Kidney (tissue), 14 donors: ENCODE data around the gene TMEM198. TPM values are rescaled to one million over a fixed set of nuclear protein-coding genes. Genes with fewer than 3 reads are reported as not detected.
A peak's percentile ranks its signal among the peaks of the same experiment; 100 is the strongest.

Experiments
- DNase-seq, 5 donors: peaks; one replicate each; pipeline ENCODE4 v3.0.0-alpha.2; 2013 to 2020
- FAIRE-seq: peaks from 2 replicates; lab custom pipeline; 2012; peaks lifted over from hg19 to GRCh38; lab: Jason Lieb, UNC
- H3K27ac ChIP-seq, 2 donors: one replicate each; pipeline ENCODE4 v1.7.0; 2013; ENCODE audit warnings: low read depth in 2 of 2, low read length in 2 of 2, inconsistent platforms in 1 of 2
- H3K27me3 ChIP-seq: one replicate; pipeline ENCODE4 v1.7.1; 2013; ENCODE audit warnings: low read length, inconsistent platforms; ENCODE audit not compliant: control insufficient read depth, insufficient read depth
- H3K36me3 ChIP-seq, 3 donors: one replicate each; pipeline versions ENCODE4 v1.7.0 to v1.7.1; 2013; ENCODE audit warnings: low read length in 3 of 3, control low read depth in 1 of 3, inconsistent platforms in 1 of 3; ENCODE audit not compliant: insufficient read depth in 3 of 3, control insufficient read depth in 2 of 3
- H3K4me1 ChIP-seq, 3 donors: one replicate each; pipeline versions ENCODE4 v1.7.0 to v1.7.1; 2013; ENCODE audit warnings: low read length in 3 of 3, inconsistent platforms in 1 of 3, low read depth in 1 of 3; ENCODE audit not compliant: control insufficient read depth in 2 of 3, insufficient read depth in 2 of 3
- H3K4me3 ChIP-seq, 3 donors: one replicate each; pipeline versions ENCODE4 v1.7.0 to v1.8.1; 2013; ENCODE audit warnings: low read length in 3 of 3, control low read depth in 1 of 3, inconsistent platforms in 1 of 3
- H3K9ac ChIP-seq, 3 donors: one replicate each; pipeline versions ENCODE4 v1.7.0 to v1.7.1; 2013; ENCODE audit warnings: low read length in 3 of 3, control low read depth in 1 of 3, inconsistent platforms in 1 of 3
- H3K9me3 ChIP-seq, 3 donors: one replicate each; pipeline versions ENCODE4 v1.7.0 to v1.7.1; 2013; ENCODE audit warnings: low read length in 3 of 3, control low read depth in 1 of 3, inconsistent platforms in 1 of 3; ENCODE audit not compliant: control insufficient read depth in 2 of 3, insufficient read depth in 1 of 3
- intact Hi-C: fragments of 100-400 bp; cut with DNase I; formaldehyde crosslinking; loops from one replicate; pipeline ENCODE4 v1.11.1; 2022
- polyA plus RNA-seq: library from polyadenylated mRNA; stranded (reverse); fragments of 350-450 nt; fragmentation: Illumina TruSeq; extraction: RNeasy Lipid Tissue Mini Kit (QIAGEN cat#74804); gene quantifications from one replicate; pipeline ENCODE4 v1.2.3, GENCODE V29; 2014; ENCODE audit warnings: low read depth, low replicate concordance; ENCODE audit not compliant: insufficient read depth
- total RNA-seq: library from RNA; stranded (reverse); fragmentation: NEBNext Ultra II Directional; extraction: Animal tissue kit (Norgen Biotek cat#: 25700); gene quantifications from one replicate; pipeline ENCODE4 v1.2.1, GENCODE V29; 2021
- TF ChIP-seq, protein P1 (sequence below): IDR thresholded peaks from 3 replicates; pipeline ENCODE4 v1.5.1; 2012; ENCODE audit warnings: mild to moderate bottlenecking, moderate library complexity, borderline replicate concordance; ENCODE audit not compliant: insufficient read depth; ENCODE audit errors: extremely low read depth
- donor health status: control.
- donor health status: control.
- donor health status: control.
- donor health status: control.
- donor health status: control.
- donor health status: DM: yes; HTN: yes; CAD: no.
- donor health status: Normal renal cell carcinoma (clear cell type).

Gene TMEM198
- total and polyA plus RNA-seq, 2 donors from 2014 or later: 4.2 to 4.5 TPM

- TF ChIP-seq, protein P1, sequence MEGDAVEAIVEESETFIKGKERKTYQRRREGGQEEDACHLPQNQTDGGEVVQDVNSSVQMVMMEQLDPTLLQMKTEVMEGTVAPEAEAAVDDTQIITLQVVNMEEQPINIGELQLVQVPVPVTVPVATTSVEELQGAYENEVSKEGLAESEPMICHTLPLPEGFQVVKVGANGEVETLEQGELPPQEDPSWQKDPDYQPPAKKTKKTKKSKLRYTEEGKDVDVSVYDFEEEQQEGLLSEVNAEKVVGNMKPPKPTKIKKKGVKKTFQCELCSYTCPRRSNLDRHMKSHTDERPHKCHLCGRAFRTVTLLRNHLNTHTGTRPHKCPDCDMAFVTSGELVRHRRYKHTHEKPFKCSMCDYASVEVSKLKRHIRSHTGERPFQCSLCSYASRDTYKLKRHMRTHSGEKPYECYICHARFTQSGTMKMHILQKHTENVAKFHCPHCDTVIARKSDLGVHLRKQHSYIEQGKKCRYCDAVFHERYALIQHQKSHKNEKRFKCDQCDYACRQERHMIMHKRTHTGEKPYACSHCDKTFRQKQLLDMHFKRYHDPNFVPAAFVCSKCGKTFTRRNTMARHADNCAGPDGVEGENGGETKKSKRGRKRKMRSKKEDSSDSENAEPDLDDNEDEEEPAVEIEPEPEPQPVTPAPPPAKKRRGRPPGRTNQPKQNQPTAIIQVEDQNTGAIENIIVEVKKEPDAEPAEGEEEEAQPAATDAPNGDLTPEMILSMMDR: no peak
- Histone ChIP-seq H3K36me3 (no peaks in the 10 kb centered on the region), H3K27me3 (peaks cover 12% of the 10 kb centered on the region), H3K4me3 (peak within 1 kb of the TSS; percentile 66 to 98 (median 69)), H3K9me3 (no peaks in the 10 kb centered on the region), H3K27ac (peak within 1 kb of the TSS; percentile 91 to 94), H3K9ac (peak within 1 kb of the TSS; percentile 71 to 99 (median 71)), H3K4me1 (peaks cover 0 to 17% (median 4%) of the 10 kb centered on the region in 3 donors)
- intact Hi-C loops: no loop called here
- FAIRE-seq: peak; percentile 91
- DNase-seq: peak; percentile 98 to 99 (median 98)
Measured at GRCh38 chr2:219498280-219499057, 45.4 kb upstream of the TMEM198 start, which contains the start of gene GMPPA. TSS of gene GMPPA (plus strand) at chr2:219498891. CDS start at chr2:219499976, 1,085 bp downstream.

GRCh38 chr2:219499058-219499307 lies 44.8 kb upstream of the TMEM198 start:
- DNase-seq: no peak
- peak overlapping the region; percentile 57 to 98 (median 69) for H3K4me3 ChIP-seq
- H3K4me1 ChIP-seq: peaks cover 0 to 17% (median 4%) of the 10 kb centered on the region in 3 donors
- peaks cover 0 to 3% (median 1%) of the 10 kb centered on the region in 3 donors for H3K36me3 ChIP-seq
- no peak for FAIRE-seq
- TF ChIP-seq, protein P1: no peak
- intact Hi-C loops: no loop called here
- H3K9me3 ChIP-seq: no peaks in the 10 kb centered on the region
- peak overlapping the region in 1 of 2 donors; percentile 94 for H3K27ac ChIP-seq
- H3K27me3 ChIP-seq: peaks cover 12% of the 10 kb centered on the region
- H3K9ac ChIP-seq: peak overlapping the region; percentile 61 to 99 (median 71)

DNA sequence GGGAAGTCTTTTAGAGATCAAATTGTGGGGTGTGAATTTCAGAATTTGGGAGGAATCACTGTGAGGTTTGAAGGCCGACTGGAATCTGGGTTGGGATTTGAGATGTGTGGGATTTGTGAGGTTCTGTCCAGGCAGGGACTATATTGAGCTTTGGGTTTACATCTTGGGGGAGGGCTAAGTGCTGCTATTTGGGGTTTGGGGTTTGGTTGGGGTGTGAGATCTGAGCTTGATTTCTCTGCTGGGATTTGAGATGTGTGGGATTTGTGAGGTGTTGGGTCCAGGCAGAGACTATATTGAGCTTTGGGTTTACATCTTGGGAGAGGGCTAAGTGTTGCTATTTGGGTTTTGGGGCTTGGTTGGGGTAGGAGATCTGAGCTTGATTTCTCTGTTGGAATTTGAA lies 44.3 kb upstream of the TMEM198 start:
- FAIRE-seq: no peak
- TF ChIP-seq, protein P1: no peak
- no peak overlapping the region for H3K27ac ChIP-seq
- peaks cover 0 to 7% (median 6%) of the 10 kb centered on the region in 3 donors for H3K36me3 ChIP-seq
- peak overlapping the region in 1 of 3 donors; percentile 99 for H3K9ac ChIP-seq
- H3K27me3 ChIP-seq: peaks cover 12% of the 10 kb centered on the region
- H3K9me3 ChIP-seq: no peaks in the 10 kb centered on the region
- intact Hi-C loops: no loop called here
- DNase-seq: no peak
- H3K4me1 ChIP-seq: peaks cover 0 to 17% (median 4%) of the 10 kb centered on the region in 3 donors
- H3K4me3 ChIP-seq: peak overlapping the region in 2 of 3 donors; percentile 57 to 98
